Keratinocyte (primary cell): Measurements from ENCODE around the gene OVOL1. TPM values are rescaled to one million over a fixed set of nuclear protein-coding genes. Genes with fewer than 3 reads are reported as not detected.
A peak's percentile ranks its signal among the peaks of the same experiment; 100 is the strongest.

ENCODE experiments used
- DNase-seq: peaks from one replicate; pipeline ENCODE4 v3.0.0-alpha.2; 2011; ENCODE audit warnings: low read depth, missing footprints, low spot score
- FAIRE-seq: peaks from 2 replicates; lab custom pipeline; 2011; peaks lifted over from hg19 to GRCh38; lab: Jason Lieb, UNC
- H2AFZ ChIP-seq: 2 replicates; pipeline ENCODE4 v1.6.0; 2012; ENCODE audit warnings: low read length, control low read depth, inconsistent platforms; ENCODE audit not compliant: control insufficient read depth
- H3K27ac ChIP-seq: 2 replicates; pipeline ENCODE4 v1.5.1; 2011; ENCODE audit warnings: low read length; ENCODE audit not compliant: control insufficient read depth, insufficient read depth
- H3K27me3 ChIP-seq: 3 replicates; pipeline ENCODE4 v1.6.0; 2011; ENCODE audit warnings: low read length; ENCODE audit not compliant: control insufficient read depth, insufficient read depth; ENCODE audit errors: extremely low read depth
- H3K36me3 ChIP-seq, 2 experiments: 2 replicates in 1 of 2; 3 replicates in 1 of 2; pipeline ENCODE4 v1.5.1; 2011; ENCODE audit warnings: low read length in 2 of 2, mild to moderate bottlenecking in 1 of 2; ENCODE audit not compliant: control insufficient read depth in 2 of 2, insufficient read depth in 2 of 2; ENCODE audit errors: extremely low read depth in 1 of 2
- H3K4me1 ChIP-seq: 3 replicates; pipeline ENCODE4 v1.5.1; 2011; ENCODE audit warnings: low read length; ENCODE audit not compliant: control insufficient read depth, insufficient read depth; ENCODE audit errors: extremely low read depth
- H3K4me2 ChIP-seq: 3 replicates; pipeline ENCODE4 v1.6.0; 2011; ENCODE audit warnings: low read depth, low read length; ENCODE audit not compliant: control insufficient read depth, insufficient read depth; ENCODE audit errors: extremely low read depth
- H3K4me3 ChIP-seq, 3 experiments: fragments of 200-600 bp in 1 of 3; sonication (generic) in 1 of 3; 2 replicates in 2 of 3; 3 replicates in 1 of 3; pipeline ENCODE4 v1.5.1; 2011 to 2016; ENCODE audit warnings: low read length in 3 of 3, mild to moderate bottlenecking in 3 of 3, control low read depth in 2 of 3, inconsistent platforms in 1 of 3, low read depth in 1 of 3, mixed read lengths in 1 of 3, mixed run types in 1 of 3, moderate library complexity in 1 of 3; ENCODE audit not compliant: control insufficient read depth in 2 of 3, insufficient read depth in 2 of 3; ENCODE audit errors: extremely low read depth in 1 of 3
- H3K79me2 ChIP-seq: 2 replicates; pipeline ENCODE4 v1.6.0; 2012; ENCODE audit warnings: low read length; ENCODE audit not compliant: control insufficient read depth, insufficient read depth
- H3K9ac ChIP-seq: 3 replicates; pipeline ENCODE4 v1.6.0; 2011; ENCODE audit warnings: low read length; ENCODE audit not compliant: control insufficient read depth, insufficient read depth; ENCODE audit errors: extremely low read depth
- H3K9me1 ChIP-seq: 3 replicates; pipeline ENCODE4 v1.6.0; 2011; ENCODE audit warnings: low read length; ENCODE audit not compliant: control insufficient read depth, insufficient read depth; ENCODE audit errors: extremely low read depth
- H3K9me3 ChIP-seq: 2 replicates; pipeline ENCODE4 v1.5.1; 2012; ENCODE audit warnings: low read depth, low read length; ENCODE audit not compliant: control insufficient read depth
- H4K20me1 ChIP-seq: 3 replicates; pipeline ENCODE4 v1.6.0; 2011; ENCODE audit warnings: low read length; ENCODE audit not compliant: control insufficient read depth, insufficient read depth; ENCODE audit errors: extremely low read depth
- CTCF ChIP-seq, 3 experiments: IDR thresholded peaks in 1 of 3; conservative IDR thresholded peaks in 1 of 3; optimal IDR thresholded peaks in 1 of 3; 2 replicates in 2 of 3; 3 replicates in 1 of 3; pipeline versions ENCODE3 to v1.5.1; 2011; ENCODE audit warnings: low read length in 3 of 3, mild to moderate bottlenecking in 3 of 3, moderate library complexity in 2 of 3, control low read depth in 1 of 3, inconsistent platforms in 1 of 3; ENCODE audit not compliant: insufficient read depth in 2 of 3; ENCODE audit errors: extremely low read depth in 1 of 3
- EZH2 ChIP-seq: IDR thresholded peaks from one replicate; pipeline ENCODE4 v1.6.1; 2012; ENCODE audit warnings: inconsistent platforms, mild to moderate bottlenecking, low read length, moderate library complexity
- dilution Hi-C: fragments of 300-500 bp; cut with MboI; formaldehyde crosslinking; loops from one replicate; pipeline ENCODE4 v1.7.0; 2020; ENCODE audit warnings: low sequenced_read_pairs; ENCODE audit not compliant: extremely low pct_ligation_motif_present
- polyA plus RNA-seq, 5 experiments: library from polyadenylated mRNA; depleted of rRNA in 3 of 5; stranded (reverse) in 3 of 5; stranded (forward) in 1 of 5; unstranded in 1 of 5; fragments of >200 nt; gene quantifications; 1 replicate in 1 of 5; 2 replicates in 3 of 5; 3 replicates in 1 of 5; pipeline versions ENCODE4 v1.2.1 to v1.2.3, GENCODE V29; 2011 to 2012; ENCODE audit warnings: missing spikeins in 2 of 5, low read depth in 1 of 5, low replicate concordance in 1 of 5

Gene OVOL1
- polyA plus RNA-seq, 1 donor (not counting 4 experiments of a cell fraction or from before 2014, with no cell fraction given): 7.5 TPM

DNA sequence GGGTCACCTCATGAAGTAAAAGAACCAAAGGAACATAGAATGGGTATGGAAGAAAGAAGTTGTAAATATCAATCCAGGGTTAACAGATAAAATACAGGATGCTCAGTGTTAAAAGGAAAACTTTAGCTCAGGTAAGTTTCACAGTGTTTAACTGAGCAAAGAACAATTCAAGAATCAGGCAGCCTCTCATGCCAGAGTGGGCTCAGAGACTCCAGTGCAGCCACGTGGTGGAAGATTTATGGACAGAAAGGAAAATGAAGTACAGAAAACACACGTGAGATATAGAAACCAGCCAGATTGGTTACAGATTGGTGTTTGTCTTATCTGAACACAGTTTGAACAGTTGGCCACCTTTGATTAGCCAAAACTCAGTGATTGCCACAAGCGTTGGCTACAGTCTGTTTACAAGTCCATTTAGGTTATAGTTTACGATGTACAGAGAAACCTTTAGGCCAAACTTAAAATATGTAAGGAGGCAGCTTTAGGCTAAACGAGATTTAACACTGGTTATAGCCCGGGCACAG, 15.2 kb upstream of the OVOL1 start:
- dilution Hi-C loops: no loop called here
- Histone ChIP-seq H3K79me2 (peaks cover 2% of the 10 kb centered on the region), H3K9me3 (no peaks in the 10 kb centered on the region), H3K4me3 (no peak overlapping the region), H4K20me1 (no peaks in the 10 kb centered on the region), H3K36me3 (peaks cover 0 to 5% of the 10 kb centered on the region in 2 experiments), H3K9ac (no peak overlapping the region), H3K27me3 (no peaks in the 10 kb centered on the region), H3K27ac (no peak overlapping the region), H3K4me1 (no peaks in the 10 kb centered on the region), H2AFZ (no peak overlapping the region), H3K9me1 (no peaks in the 10 kb centered on the region), H3K4me2 (no peak overlapping the region)
- TF ChIP-seq CTCF (optimal IDR thresholded peaks at IDR 0.05 in 1 of 3, IDR thresholded peaks at IDR 0.05 in 1 of 3, conservative IDR thresholded peaks at IDR 0.05 in 1 of 3; ENCODE audit: extremely low read depth in 1 of 3, insufficient read depth in 2 of 3, low read length in 3 of 3) (no peak), EZH2 (no peak)
- FAIRE-seq: no peak
- no peak for DNase-seq

DNA sequence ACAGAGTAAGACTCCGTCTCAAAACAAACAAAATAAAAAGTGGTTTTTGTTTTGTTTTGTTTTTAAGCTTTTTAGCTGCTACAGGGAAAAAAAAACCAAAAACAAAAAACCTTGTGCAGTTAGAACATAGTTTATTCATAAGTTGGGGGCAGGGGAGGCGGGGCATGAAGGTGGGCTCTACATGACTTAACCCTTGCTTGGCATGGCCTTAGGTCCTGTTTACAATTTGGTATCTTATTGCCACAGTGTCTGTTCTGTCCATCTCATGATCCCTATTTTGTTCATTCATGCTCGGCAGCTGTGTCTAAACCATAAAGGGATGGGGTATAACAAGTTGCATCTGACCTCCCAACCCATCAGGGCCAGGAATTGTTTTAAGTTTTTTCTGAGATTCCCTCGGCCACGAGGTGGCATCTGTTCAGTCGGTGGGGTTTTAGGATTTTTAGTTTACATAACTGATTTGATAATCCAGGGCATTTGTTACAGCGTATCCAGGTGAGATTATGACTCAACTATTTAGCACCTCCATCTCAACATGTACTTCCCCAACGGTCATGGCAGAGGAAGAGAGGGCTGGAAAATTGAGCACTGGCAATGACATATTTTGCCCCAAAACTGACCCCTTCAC, 13.0 kb upstream of the OVOL1 start:
- Histone ChIP-seq H2AFZ (no peak overlapping the region), H3K27ac (no peak overlapping the region), H3K4me1 (no peaks in the 10 kb centered on the region), H3K4me2 (no peak overlapping the region), H3K79me2 (peaks cover 15% of the 10 kb centered on the region), H4K20me1 (no peaks in the 10 kb centered on the region), H3K9ac (no peak overlapping the region), H3K4me3 (no peak overlapping the region), H3K9me3 (no peaks in the 10 kb centered on the region), H3K27me3 (no peaks in the 10 kb centered on the region), H3K9me1 (no peaks in the 10 kb centered on the region), H3K36me3 (peaks cover 4 to 5% of the 10 kb centered on the region in 2 experiments)
- dilution Hi-C loops: no loop called here
- no peak for DNase-seq
- TF ChIP-seq CTCF (optimal IDR thresholded peaks at IDR 0.05 in 1 of 3, IDR thresholded peaks at IDR 0.05 in 1 of 3, conservative IDR thresholded peaks at IDR 0.05 in 1 of 3; ENCODE audit: extremely low read depth in 1 of 3, insufficient read depth in 2 of 3, low read length in 3 of 3): peak in 2 of 3 experiments; percentile 19 to 25
- no peak for TF ChIP-seq EZH2
- FAIRE-seq: no peak
